MCF 10A (cell line): ENCODE data around the gene CER1. TPM values are rescaled to one million over a fixed set of nuclear protein-coding genes. Genes with fewer than 3 reads are reported as not detected.

Experiments
- BruUV-seq: library from RNA; stranded (reverse); fragments of 400-500 nt; replicated peaks from 2 replicates; lab custom pipeline; 2021; lab: Mats Ljungman, UMichigan
- CTCF ChIA-PET: fragments of 300-600 bp; sonication (Branson Sonifier 250); formaldehyde crosslinking; extraction: SDS; loops from one replicate; lab custom pipeline; 2021; ENCODE audit warnings: antibody characterized with exemption, inconsistent platforms; lab: Yijun Ruan, JAX
- POLR2A ChIA-PET: fragments of 300-600, 350-650 bp; sonication (Branson Sonifier 250); formaldehyde crosslinking; extraction: SDS; loops from one replicate; lab custom pipeline; 2020; ENCODE audit warnings: antibody characterized with exemption, inconsistent platforms; lab: Yijun Ruan, JAX
- DNase-seq: peaks from one replicate; pipeline ENCODE4 v3.0.0-alpha.2; 2018; ENCODE audit not compliant: unreplicated experiment
- H3K27ac Mint-ChIP-seq: one replicate; pipeline ENCODE4 v1.8.0; 2022; ENCODE audit warnings: mild to moderate bottlenecking, low read depth, mixed read lengths; ENCODE audit not compliant: unreplicated experiment
- H3K27me3 Mint-ChIP-seq: one replicate; pipeline ENCODE4 v1.8.0; 2022; ENCODE audit warnings: mixed read lengths; ENCODE audit not compliant: insufficient read depth, unreplicated experiment
- H3K36me3 Mint-ChIP-seq: one replicate; pipeline ENCODE4 v1.8.0; 2022; ENCODE audit warnings: mild to moderate bottlenecking, moderate library complexity, mixed read lengths; ENCODE audit not compliant: insufficient read depth, unreplicated experiment
- H3K4me1 Mint-ChIP-seq: one replicate; pipeline ENCODE4 v1.8.0; 2022; ENCODE audit warnings: mixed read lengths; ENCODE audit not compliant: insufficient read depth, unreplicated experiment
- H3K4me3 Mint-ChIP-seq: one replicate; pipeline ENCODE4 v1.8.0; 2022; ENCODE audit warnings: mild to moderate bottlenecking, moderate library complexity, mixed read lengths; ENCODE audit not compliant: unreplicated experiment
- H3K9me3 Mint-ChIP-seq: one replicate; pipeline ENCODE4 v1.8.0; 2022; ENCODE audit warnings: mixed read lengths; ENCODE audit not compliant: unreplicated experiment
- intact Hi-C: fragments of 100-400 bp; cut with micrococcal nuclease; formaldehyde crosslinking; loops from 2 replicates; pipeline ENCODE4 v1.14.1; 2022
- total RNA-seq: library from RNA; stranded (reverse); gene quantifications from 2 replicates; pipeline ENCODE4 v1.2.3, GENCODE V29; 2022
- TF ChIP-seq, protein P1 (sequence below): fragments of 200-600 bp; IDR thresholded peaks from one replicate; pipeline ENCODE4 v1.8.0; 2022; ENCODE audit warnings: antibody characterized with exemption, mild to moderate bottlenecking; ENCODE audit not compliant: unreplicated experiment

CER1 gene
- total RNA-seq, 1 experiment from 2014 or later: not detected

- no peaks in the 10 kb centered on the region for H3K9me3 Mint-ChIP-seq
- intact Hi-C loops: no loop called here
- no peak overlapping the region for H3K27ac Mint-ChIP-seq
- H3K4me1 Mint-ChIP-seq: no peaks in the 10 kb centered on the region
- peaks cover 12% of the 10 kb centered on the region for H3K36me3 Mint-ChIP-seq
- TF ChIP-seq, protein P1, sequence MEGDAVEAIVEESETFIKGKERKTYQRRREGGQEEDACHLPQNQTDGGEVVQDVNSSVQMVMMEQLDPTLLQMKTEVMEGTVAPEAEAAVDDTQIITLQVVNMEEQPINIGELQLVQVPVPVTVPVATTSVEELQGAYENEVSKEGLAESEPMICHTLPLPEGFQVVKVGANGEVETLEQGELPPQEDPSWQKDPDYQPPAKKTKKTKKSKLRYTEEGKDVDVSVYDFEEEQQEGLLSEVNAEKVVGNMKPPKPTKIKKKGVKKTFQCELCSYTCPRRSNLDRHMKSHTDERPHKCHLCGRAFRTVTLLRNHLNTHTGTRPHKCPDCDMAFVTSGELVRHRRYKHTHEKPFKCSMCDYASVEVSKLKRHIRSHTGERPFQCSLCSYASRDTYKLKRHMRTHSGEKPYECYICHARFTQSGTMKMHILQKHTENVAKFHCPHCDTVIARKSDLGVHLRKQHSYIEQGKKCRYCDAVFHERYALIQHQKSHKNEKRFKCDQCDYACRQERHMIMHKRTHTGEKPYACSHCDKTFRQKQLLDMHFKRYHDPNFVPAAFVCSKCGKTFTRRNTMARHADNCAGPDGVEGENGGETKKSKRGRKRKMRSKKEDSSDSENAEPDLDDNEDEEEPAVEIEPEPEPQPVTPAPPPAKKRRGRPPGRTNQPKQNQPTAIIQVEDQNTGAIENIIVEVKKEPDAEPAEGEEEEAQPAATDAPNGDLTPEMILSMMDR: no peak
- no peak for DNase-seq
- ChIA-PET POLR2A (no interaction called here), CTCF (interaction anchor here (1.3 kb wide), 1 partner anchor 16 kb away, joined by 4 read pairs; no protein-coding TSS in a partner anchor)
- BruUV-seq: no TSS peak
- H3K27me3 Mint-ChIP-seq: no peaks in the 10 kb centered on the region
- H3K4me3 Mint-ChIP-seq: no peak overlapping the region
Measured at GRCh38 chr9:14677396-14677795, 45.1 kb downstream of the CER1 start.

DNA sequence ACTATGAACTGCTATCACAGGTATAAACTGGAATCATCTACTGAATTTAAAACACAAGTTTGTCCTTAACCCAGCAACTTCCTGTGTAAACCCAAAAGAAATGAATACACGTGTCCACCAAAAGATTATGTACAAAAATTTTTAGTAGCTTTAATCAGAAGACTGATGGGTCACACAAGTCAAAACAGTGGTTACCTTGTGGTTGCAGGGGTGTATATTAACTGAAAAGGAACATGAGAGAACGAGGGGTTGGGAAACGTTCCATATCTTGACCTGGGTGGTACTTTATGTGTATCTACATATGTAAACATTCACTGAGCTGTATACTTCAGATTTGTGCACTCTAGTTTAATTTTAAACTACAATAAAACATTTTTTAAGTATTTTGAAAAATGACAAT is 47.9 kb downstream of the CER1 start:
- TF ChIP-seq, protein P1: no peak
- Mint-ChIP-seq H3K36me3 (peaks cover 19% of the 10 kb centered on the region), H3K4me3 (no peak overlapping the region), H3K4me1 (no peaks in the 10 kb centered on the region), H3K27ac (no peak overlapping the region), H3K9me3 (no peaks in the 10 kb centered on the region), H3K27me3 (no peaks in the 10 kb centered on the region)
- intact Hi-C loops: no loop called here
- BruUV-seq: no TSS peak
- no peak for DNase-seq
- ChIA-PET CTCF (interaction anchor here (0.6 to 1.2 kb wide), 2 partner anchors 12 to 1211 kb away, joined by 4 read pairs; no protein-coding TSS in a partner anchor), POLR2A (no interaction called here)

DNA sequence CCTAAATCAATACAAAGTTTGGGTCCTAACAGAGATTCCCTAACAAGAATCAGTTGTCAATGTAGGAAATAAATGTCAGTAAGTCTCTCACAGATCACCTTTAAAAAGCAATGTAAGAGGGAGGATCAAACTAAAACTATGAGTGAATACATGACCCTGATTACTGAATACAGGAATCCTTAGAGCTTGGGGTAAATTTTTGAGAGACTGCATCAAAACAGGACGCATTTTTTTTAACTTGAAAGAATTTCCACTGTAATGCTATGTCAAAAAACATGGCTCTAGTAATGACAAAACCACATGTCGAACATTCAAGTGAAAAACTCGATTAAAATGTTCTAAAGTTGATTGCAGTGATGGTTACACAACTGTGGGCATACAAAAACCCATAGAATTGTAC is 51.2 kb downstream of the CER1 start:
- POLR2A ChIA-PET: no interaction called here
- CTCF ChIA-PET: no interaction called here
- no peak overlapping the region for H3K4me3 Mint-ChIP-seq
- no TSS peak for BruUV-seq
- TF ChIP-seq, protein P1: no peak
- DNase-seq: no peak
- intact Hi-C loops: no loop called here
- peaks cover 8% of the 10 kb centered on the region for H3K36me3 Mint-ChIP-seq
- no peaks in the 10 kb centered on the region for H3K4me1 Mint-ChIP-seq
- no peak overlapping the region for H3K27ac Mint-ChIP-seq
- no peaks in the 10 kb centered on the region for H3K9me3 Mint-ChIP-seq
- H3K27me3 Mint-ChIP-seq: no peaks in the 10 kb centered on the region

DNA sequence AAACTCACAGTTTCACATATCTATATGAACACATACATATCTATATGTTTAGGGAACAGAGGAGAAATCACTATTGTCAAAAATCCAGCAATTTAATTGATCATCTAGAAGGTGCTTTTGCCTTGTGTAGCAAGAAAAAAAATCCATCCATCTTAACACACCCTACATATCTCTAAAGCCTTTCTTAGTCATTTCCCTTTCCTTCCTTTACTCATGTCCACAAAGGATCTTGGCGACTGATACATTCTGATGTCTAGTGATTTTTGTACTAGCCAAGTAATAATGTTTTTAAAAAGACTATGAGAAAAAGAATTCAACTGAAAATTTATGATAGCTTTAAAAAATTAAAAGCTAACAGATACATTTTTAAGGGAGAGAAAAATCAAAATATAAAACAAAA is 51.8 kb downstream of the CER1 start:
- ChIA-PET POLR2A (no interaction called here), CTCF (interaction anchor here (0.6 kb wide), 1 partner anchor 1341 kb away, joined by 3 read pairs; no protein-coding TSS in a partner anchor)
- Mint-ChIP-seq H3K9me3 (no peaks in the 10 kb centered on the region), H3K27ac (no peak overlapping the region), H3K4me1 (no peaks in the 10 kb centered on the region), H3K4me3 (no peak overlapping the region), H3K36me3 (peaks cover 8% of the 10 kb centered on the region), H3K27me3 (no peaks in the 10 kb centered on the region)
- TF ChIP-seq, protein P1: no peak
- intact Hi-C loops: no loop called here
- no peak for DNase-seq
- no TSS peak for BruUV-seq

Other genes starting within 250 kb of the CER1 start
- gene ZDHHC21, start 29.3 kb downstream of the CER1 start, total RNA-seq: 9.9 and 10.5 TPM in 2 replicates
- not detected in 2 replicates for gene FREM1, start 187.7 kb upstream of the CER1 start, total RNA-seq